Measurements from ENCODE around the gene TNS1.

TNS1 gene

DNA sequence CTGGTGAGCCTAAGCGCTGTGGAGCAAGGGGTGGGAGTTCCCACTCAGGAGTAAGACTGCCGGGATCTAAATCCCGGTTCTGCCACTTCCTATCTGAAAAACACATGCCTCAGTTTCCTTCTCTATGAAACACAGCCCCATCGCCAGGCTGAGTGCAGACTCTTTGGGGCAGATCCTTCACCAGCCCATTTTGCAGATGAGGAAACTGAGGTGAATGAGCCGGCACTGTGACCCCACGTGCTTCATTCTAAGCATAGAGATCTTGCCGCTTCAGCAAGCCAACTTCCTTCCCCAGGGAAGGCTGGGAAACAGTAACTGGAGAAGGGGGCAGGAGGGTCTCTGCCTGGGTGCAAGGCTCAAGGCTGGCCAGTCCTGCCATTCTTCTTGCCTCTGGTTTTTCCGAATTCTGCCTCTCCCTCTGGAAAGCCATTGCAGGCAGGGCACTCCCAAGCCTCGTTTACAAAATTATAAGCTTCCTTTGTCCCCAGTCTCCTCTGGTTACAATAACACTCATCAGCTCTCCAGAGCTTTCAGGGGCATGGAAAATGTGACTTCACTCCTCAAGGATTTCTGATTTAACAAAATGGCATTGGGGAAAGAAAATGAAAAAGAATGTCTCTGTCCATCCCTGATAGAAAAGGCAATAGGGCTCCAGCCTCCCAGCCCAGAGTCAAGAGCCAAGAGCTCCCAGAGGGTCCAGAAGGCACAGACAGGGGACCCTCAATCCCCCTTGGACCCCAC lies 249.2 kb downstream of the TNS1 start:
- no peak for DNase-seq

DNA sequence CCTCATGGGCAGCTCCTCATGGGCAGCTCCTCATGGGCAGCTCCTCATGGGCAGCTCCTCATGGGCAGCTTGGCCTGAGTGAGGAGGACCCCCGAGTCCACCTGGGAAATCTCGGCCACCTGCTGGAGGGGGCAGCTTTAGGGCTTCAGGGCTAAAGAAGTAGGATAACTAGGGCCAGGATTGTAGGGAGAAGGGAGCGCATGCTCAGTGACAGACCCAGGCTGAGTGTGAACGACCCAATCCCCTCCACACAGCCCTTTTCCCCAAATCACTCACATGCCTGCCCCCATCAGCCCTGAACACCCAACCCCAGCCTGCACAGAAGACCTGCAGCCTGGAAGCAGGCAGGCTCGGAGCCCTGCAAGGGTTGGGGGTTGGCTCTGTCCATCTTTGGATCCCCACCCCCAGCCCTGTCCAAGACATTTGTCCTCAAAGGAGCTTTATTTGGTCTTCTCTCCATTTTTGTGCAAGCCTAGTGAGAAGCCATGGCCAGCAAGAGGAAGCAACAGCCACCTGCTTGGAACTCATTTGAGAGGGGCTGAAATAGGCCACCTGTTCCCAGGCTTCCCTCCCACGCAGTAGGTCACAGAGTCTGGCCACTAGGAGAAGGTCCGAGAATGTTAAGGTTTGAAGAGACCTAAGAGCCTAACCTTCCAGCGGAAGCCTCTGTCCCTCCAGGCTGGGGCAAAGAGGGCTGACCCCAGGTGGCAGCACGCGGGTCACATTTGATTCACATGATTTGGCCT lies 249.9 kb downstream of the TNS1 start:
- no peak for DNase-seq

DNA sequence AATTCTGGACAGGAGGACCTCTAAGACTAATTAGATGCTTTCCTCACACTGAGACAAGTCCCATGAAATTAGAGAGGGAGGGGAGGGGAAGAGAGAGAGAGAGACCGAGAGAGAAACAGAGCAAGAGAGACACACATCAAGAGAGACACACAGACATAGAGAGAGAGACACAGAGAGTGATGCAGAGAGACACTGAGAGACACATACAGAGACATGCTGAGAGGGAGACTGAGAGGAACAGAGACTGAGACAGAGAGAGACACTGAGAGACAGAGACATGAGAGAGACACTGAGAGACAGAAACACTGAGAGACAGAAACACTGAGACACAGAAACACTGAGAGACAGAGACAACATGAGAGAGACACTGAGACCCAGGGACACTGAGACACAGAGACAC lies 250.8 kb downstream of the TNS1 start:
- no peak for DNase-seq

DNA sequence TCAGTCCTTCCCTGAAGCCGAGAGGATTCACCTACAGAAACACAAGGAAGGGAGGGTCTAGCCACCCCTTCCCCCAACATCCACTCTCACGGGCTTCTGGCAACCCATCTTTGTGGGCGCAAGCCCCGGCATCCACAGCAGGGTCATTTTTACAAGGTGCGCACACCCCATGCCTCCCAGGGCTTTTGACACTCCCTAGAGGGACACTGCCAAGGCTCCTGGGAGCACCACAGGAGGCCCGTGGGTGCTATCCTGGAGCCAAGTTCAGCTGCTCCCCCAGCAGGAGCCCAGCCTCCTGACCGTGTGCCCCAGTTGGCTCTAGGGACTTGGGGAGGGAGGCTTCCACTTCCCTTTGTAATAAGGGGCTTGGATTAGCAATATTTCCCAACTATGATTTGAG lies 251.6 kb downstream of the TNS1 start:
- DNase-seq, result no peak
